ENCODE data around the gene MGAT5.
"Not testable (repeated sequence)": the region's sequence is repeated elsewhere in the genome, so short reads cannot be mapped to it uniquely, and the experiment has no call there.

The MGAT5 gene

GRCh38 chr2:134276381-134277172, 22.7 kb downstream of the MGAT5 start:
- no peak for DNase-seq (ENCODE audit: low read depth in 2 of 2, low spot score in 1 of 2)

GRCh38 chr2:134277223-134277622, 23.4 kb downstream of the MGAT5 start:
- DNase-seq (ENCODE audit: low read depth in 2 of 2, low spot score in 1 of 2) = no peak

GRCh38 chr2:134278553-134278952, 24.7 kb downstream of the MGAT5 start:
- DNase-seq (ENCODE audit: low read depth in 2 of 2, low spot score in 1 of 2) = no peak

GRCh38 chr2:134279417-134279816, 25.5 kb downstream of the MGAT5 start:
- DNase-seq (ENCODE audit: low read depth in 2 of 2, low spot score in 1 of 2) = no peak

- DNase-seq (ENCODE audit: low read depth in 2 of 2, low spot score in 1 of 2) = no peak
Observed at GRCh38 chr2:134280231-134280630, 26.4 kb downstream of the MGAT5 start.

GRCh38 chr2:134280726-134281125, 26.9 kb downstream of the MGAT5 start:
- no peak for DNase-seq (ENCODE audit: low read depth in 2 of 2, low spot score in 1 of 2)

GRCh38 chr2:134281815-134282419, 28.0 kb downstream of the MGAT5 start:
- DNase-seq (ENCODE audit: low read depth in 2 of 2, low spot score in 1 of 2) = no peak

GRCh38 chr2:134282629-134283400, 28.9 kb downstream of the MGAT5 start:
- no peak for DNase-seq (ENCODE audit: low read depth in 2 of 2, low spot score in 1 of 2)

- DNase-seq (ENCODE audit: low read depth in 2 of 2, low spot score in 1 of 2) = no peak
Observed at GRCh38 chr2:134283661-134284060, 29.8 kb downstream of the MGAT5 start.

- DNase-seq (ENCODE audit: low read depth in 2 of 2, low spot score in 1 of 2) = no peak
Observed at GRCh38 chr2:134284119-134284670, 30.3 kb downstream of the MGAT5 start.

- DNase-seq (ENCODE audit: low read depth in 2 of 2, low spot score in 1 of 2) = no peak
Observed at GRCh38 chr2:134287323-134287722, 33.5 kb downstream of the MGAT5 start.

- DNase-seq (ENCODE audit: low read depth in 2 of 2, low spot score in 1 of 2) = no peak
Observed at GRCh38 chr2:134288814-134289213, 34.9 kb downstream of the MGAT5 start.

- no peak for DNase-seq (ENCODE audit: low read depth in 2 of 2, low spot score in 1 of 2)
Observed at GRCh38 chr2:134289225-134289624, 35.4 kb downstream of the MGAT5 start.

GRCh38 chr2:134290358-134290757, 36.5 kb downstream of the MGAT5 start:
- DNase-seq (ENCODE audit: low read depth in 2 of 2, low spot score in 1 of 2) = no peak

GRCh38 chr2:134292514-134292913, 38.6 kb downstream of the MGAT5 start:
- DNase-seq (ENCODE audit: low read depth in 2 of 2, low spot score in 1 of 2) = no peak

- no peak for DNase-seq (ENCODE audit: low read depth in 2 of 2, low spot score in 1 of 2)
Observed at GRCh38 chr2:134293719-134294537, 40.1 kb downstream of the MGAT5 start.

- DNase-seq (ENCODE audit: low read depth in 2 of 2, low spot score in 1 of 2) = not testable (repeated sequence)
Observed at GRCh38 chr2:134294598-134294997, 40.7 kb downstream of the MGAT5 start.

GRCh38 chr2:134295441-134295840, 41.6 kb downstream of the MGAT5 start:
- DNase-seq (ENCODE audit: low read depth in 2 of 2, low spot score in 1 of 2) = no peak

GRCh38 chr2:134296301-134296700, 42.4 kb downstream of the MGAT5 start:
- no peak for DNase-seq (ENCODE audit: low read depth in 2 of 2, low spot score in 1 of 2)

GRCh38 chr2:134299334-134299733, 45.5 kb downstream of the MGAT5 start:
- no peak for DNase-seq (ENCODE audit: low read depth in 2 of 2, low spot score in 1 of 2)

- no peak for DNase-seq (ENCODE audit: low read depth in 2 of 2, low spot score in 1 of 2)
Observed at GRCh38 chr2:134300585-134300984, 46.7 kb downstream of the MGAT5 start.

Data from stimulated activated CD8-positive, alpha-beta memory T cell treated with anti-CD3 and anti-CD28 coated beads, Interleukin-4, amount 100 ng/mL, for 1 hour (primary cell).